ENCODE measurements around the gene LTBP2.

GRCh38 chr14:74501691-74502090 lies 110.3 kb downstream of the LTBP2 start:
- TF ChIP-seq EZH2 (IDR thresholded peaks at IDR 0.05; ENCODE audit: insufficient read depth, poor library complexity, severe bottlenecking) (no peak), EZH2phosphoT487 (IDR thresholded peaks at IDR 0.05; ENCODE audit: insufficient read depth, low read depth) (no peak)
